Nephron progenitor cell (in vitro differentiated cells): Measurements from ENCODE around the gene KRTAP10-10.

ENCODE experiments used
- DNase-seq: peaks from one replicate; pipeline ENCODE4 v3.0.0; 2021
- H3K27ac Mint-ChIP-seq: 2 replicates; pipeline ENCODE4 v1.8.0; 2021; ENCODE audit warnings: mild to moderate bottlenecking, moderate library complexity, mixed read lengths
- H3K27me3 Mint-ChIP-seq: 2 replicates; pipeline ENCODE4 v1.8.0; 2021; ENCODE audit warnings: mild to moderate bottlenecking, low read depth, mixed read lengths; ENCODE audit not compliant: poor library complexity
- H3K36me3 Mint-ChIP-seq: 2 replicates; pipeline ENCODE4 v1.8.0; 2021; ENCODE audit warnings: low read depth, mixed read lengths
- H3K4me1 Mint-ChIP-seq: 2 replicates; pipeline ENCODE4 v1.8.0; 2021; ENCODE audit warnings: mixed read lengths
- H3K4me3 Mint-ChIP-seq: 2 replicates; pipeline ENCODE4 v1.8.0; 2021; ENCODE audit warnings: mild to moderate bottlenecking, moderate library complexity, mixed read lengths
- H3K9me3 Mint-ChIP-seq: 2 replicates; pipeline ENCODE4 v1.8.0; 2021; ENCODE audit warnings: mild to moderate bottlenecking, moderate library complexity, mixed read lengths
- TF ChIP-seq, protein P1 (sequence below): fragments of 200-600 bp; sonication (generic); IDR thresholded peaks from 2 replicates; pipeline ENCODE4 v1.5.0; 2021; ENCODE audit warnings: antibody characterized with exemption

Gene KRTAP10-10

GRCh38 chr21:44614961-44615391 lies 22.2 kb upstream of the KRTAP10-10 start:
- Mint-ChIP-seq H3K4me3 (no peak overlapping the region), H3K4me1 (peaks cover 28% of the 10 kb centered on the region), H3K27me3 (peaks cover 7% of the 10 kb centered on the region), H3K27ac (no peak overlapping the region), H3K36me3 (peaks cover under 1% of the 10 kb centered on the region), H3K9me3 (peaks cover 43% of the 10 kb centered on the region)
- TF ChIP-seq, protein P1, sequence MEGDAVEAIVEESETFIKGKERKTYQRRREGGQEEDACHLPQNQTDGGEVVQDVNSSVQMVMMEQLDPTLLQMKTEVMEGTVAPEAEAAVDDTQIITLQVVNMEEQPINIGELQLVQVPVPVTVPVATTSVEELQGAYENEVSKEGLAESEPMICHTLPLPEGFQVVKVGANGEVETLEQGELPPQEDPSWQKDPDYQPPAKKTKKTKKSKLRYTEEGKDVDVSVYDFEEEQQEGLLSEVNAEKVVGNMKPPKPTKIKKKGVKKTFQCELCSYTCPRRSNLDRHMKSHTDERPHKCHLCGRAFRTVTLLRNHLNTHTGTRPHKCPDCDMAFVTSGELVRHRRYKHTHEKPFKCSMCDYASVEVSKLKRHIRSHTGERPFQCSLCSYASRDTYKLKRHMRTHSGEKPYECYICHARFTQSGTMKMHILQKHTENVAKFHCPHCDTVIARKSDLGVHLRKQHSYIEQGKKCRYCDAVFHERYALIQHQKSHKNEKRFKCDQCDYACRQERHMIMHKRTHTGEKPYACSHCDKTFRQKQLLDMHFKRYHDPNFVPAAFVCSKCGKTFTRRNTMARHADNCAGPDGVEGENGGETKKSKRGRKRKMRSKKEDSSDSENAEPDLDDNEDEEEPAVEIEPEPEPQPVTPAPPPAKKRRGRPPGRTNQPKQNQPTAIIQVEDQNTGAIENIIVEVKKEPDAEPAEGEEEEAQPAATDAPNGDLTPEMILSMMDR = no peak
- no peak for DNase-seq

DNA sequence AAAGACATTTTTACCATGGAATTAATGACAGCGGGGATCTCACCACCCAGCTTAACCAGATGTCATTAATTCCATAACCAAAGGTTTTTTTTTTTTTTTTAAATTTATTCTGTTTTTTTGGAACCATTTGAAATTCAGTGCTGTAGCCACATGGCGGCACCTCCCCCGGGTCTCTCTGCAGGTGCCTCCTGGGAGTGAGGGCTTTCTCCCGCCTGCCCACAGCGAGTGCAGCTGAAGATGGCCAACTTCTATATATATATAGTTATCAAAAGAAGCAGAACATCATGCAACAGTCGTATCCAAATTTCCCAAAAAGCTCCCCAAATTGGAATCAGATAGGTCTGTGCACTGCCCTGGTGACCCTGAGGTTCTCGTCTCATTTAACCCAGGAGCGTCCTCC lies 21.7 kb upstream of the KRTAP10-10 start:
- Mint-ChIP-seq H3K27me3 (peaks cover 7% of the 10 kb centered on the region), H3K36me3 (peaks cover under 1% of the 10 kb centered on the region), H3K27ac (no peak overlapping the region), H3K4me1 (peaks cover 28% of the 10 kb centered on the region), H3K4me3 (no peak overlapping the region), H3K9me3 (peaks cover 42% of the 10 kb centered on the region)
- DNase-seq = no peak
- TF ChIP-seq, protein P1 = no peak

DNA sequence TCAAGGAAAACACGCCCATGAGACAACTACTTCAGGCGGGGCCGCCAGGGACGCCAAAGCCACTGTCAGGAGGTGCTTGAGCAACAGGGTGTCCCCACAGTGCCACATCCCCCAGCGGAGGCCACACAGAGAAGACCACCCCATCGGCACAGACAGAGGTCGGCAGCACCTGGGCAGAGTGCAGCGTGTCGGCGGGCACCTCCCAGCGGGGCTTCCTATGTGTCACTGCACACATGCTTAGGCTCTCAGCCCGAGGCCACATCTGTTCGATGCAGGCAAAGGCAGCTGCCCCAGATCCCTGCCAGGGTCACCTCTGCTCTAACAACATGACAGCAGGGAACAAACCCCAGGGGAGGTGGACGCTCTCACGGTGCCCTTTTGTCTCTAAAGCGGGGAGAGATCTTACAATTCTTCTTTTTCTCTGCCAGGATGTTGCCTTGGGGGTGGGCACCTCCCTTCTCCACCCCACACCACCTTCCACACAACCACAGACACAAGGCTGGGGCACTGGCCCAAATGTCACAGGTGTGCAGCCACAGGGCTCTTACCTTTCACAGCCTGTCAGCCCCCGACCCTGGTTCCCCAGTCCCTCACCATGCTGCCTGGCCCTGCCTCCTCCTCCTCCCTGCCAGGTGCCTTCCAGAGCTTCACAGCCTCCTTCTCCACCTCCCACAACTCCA lies 21.1 kb upstream of the KRTAP10-10 start:
- TF ChIP-seq, protein P1 = no peak
- H3K27ac Mint-ChIP-seq = no peak overlapping the region
- H3K9me3 Mint-ChIP-seq = peaks cover 41% of the 10 kb centered on the region
- DNase-seq = no peak
- H3K4me3 Mint-ChIP-seq = no peak overlapping the region
- peaks cover 4% of the 10 kb centered on the region for H3K36me3 Mint-ChIP-seq
- H3K4me1 Mint-ChIP-seq = peaks cover 28% of the 10 kb centered on the region
- peaks cover 7% of the 10 kb centered on the region for H3K27me3 Mint-ChIP-seq

GRCh38 chr21:44616591-44616926 lies 20.6 kb upstream of the KRTAP10-10 start:
- DNase-seq = no peak
- Mint-ChIP-seq H3K36me3 (peaks cover 4% of the 10 kb centered on the region), H3K9me3 (peaks cover 39% of the 10 kb centered on the region), H3K27ac (no peak overlapping the region), H3K4me3 (no peak overlapping the region), H3K4me1 (peaks cover 28% of the 10 kb centered on the region), H3K27me3 (peaks cover 7% of the 10 kb centered on the region)
- TF ChIP-seq, protein P1 = no peak

DNA sequence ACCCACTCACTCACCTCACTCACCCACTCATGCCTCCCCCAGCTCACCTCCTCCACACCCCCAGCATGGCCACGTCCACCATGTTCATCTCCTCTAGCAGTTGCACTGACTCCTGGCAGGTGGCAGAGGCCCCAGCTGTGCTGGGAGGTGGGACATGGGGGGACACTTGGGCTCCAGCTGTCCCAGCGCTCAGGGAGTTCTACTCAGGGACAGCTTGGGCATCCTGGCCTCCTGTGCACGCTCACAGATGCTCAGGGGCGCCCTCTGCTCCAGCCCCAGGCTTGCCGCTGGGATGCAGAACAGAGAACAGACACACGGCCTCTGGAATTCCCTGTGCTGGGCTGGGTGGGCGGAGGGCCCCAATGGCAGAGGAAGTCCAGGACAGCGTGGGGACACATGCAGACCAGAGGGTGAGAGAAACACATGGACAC lies 20.1 kb upstream of the KRTAP10-10 start:
- DNase-seq = no peak
- Mint-ChIP-seq H3K36me3 (peaks cover 4% of the 10 kb centered on the region), H3K4me1 (peaks cover 28% of the 10 kb centered on the region), H3K27ac (no peak overlapping the region), H3K9me3 (peaks cover 41% of the 10 kb centered on the region), H3K4me3 (no peak overlapping the region), H3K27me3 (peaks cover 7% of the 10 kb centered on the region)
- TF ChIP-seq, protein P1 = no peak

- H3K27me3 Mint-ChIP-seq = peaks cover 4% of the 10 kb centered on the region
- peaks cover 45% of the 10 kb centered on the region for H3K9me3 Mint-ChIP-seq
- no peak overlapping the region for H3K4me3 Mint-ChIP-seq
- DNase-seq = no peak
- TF ChIP-seq, protein P1 = no peak
- H3K4me1 Mint-ChIP-seq = peaks cover 24% of the 10 kb centered on the region
- no peak overlapping the region for H3K27ac Mint-ChIP-seq
- H3K36me3 Mint-ChIP-seq = peaks cover 6% of the 10 kb centered on the region
Measured at GRCh38 chr21:44618504-44618903, 18.7 kb upstream of the KRTAP10-10 start.
